ENCODE results near the gene UPP2.

DNA sequence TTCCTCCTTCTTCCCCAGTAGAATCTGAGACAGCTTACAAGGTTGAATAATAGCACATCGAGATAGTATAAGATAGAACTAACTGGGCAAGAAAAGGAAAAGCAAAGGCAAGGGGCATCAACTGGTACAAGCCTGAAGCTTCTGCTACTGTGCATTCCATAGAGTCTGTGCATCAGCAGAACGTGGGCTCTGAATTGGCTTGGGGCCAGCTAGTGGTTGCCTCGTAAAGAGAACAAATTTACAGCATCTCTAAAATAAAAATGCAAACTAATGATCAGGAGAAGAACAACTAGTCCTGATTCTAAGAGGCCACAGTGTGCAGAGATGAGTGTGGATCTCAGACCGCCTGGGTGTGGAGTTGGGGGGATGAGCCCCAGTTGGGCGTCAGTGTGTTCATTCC, 36.6 kb downstream of the UPP2 start:
- TF ChIP-seq, protein P1, sequence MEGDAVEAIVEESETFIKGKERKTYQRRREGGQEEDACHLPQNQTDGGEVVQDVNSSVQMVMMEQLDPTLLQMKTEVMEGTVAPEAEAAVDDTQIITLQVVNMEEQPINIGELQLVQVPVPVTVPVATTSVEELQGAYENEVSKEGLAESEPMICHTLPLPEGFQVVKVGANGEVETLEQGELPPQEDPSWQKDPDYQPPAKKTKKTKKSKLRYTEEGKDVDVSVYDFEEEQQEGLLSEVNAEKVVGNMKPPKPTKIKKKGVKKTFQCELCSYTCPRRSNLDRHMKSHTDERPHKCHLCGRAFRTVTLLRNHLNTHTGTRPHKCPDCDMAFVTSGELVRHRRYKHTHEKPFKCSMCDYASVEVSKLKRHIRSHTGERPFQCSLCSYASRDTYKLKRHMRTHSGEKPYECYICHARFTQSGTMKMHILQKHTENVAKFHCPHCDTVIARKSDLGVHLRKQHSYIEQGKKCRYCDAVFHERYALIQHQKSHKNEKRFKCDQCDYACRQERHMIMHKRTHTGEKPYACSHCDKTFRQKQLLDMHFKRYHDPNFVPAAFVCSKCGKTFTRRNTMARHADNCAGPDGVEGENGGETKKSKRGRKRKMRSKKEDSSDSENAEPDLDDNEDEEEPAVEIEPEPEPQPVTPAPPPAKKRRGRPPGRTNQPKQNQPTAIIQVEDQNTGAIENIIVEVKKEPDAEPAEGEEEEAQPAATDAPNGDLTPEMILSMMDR (conservative IDR thresholded peaks at IDR 0.05; ENCODE audit: low read depth, low read length), result no peak
- TF ChIP-seq EZH2 (IDR thresholded peaks at IDR 0.05; ENCODE audit: low read length, unreplicated experiment), result no peak

Measured in PC-3 (cell line).